HepG2 (cell line): ENCODE measurements around the gene CAMTA1. TPM values are rescaled to one million over a fixed set of nuclear protein-coding genes. Genes with fewer than 3 reads are reported as not detected.

Experiments used
- ATAC-seq: fragments of 200-7000 bp; cut with Tn5 transposase; 3 replicates; pipeline ENCODE4 v1.9.1; 2020; ENCODE audit warnings: mild to moderate bottlenecking, moderate library complexity
- BruUV-seq: library from RNA; stranded (reverse); fragments of 400-500 nt; replicated peaks from 2 replicates; lab custom pipeline; 2021; lab: Mats Ljungman, UMichigan
- CTCF ChIA-PET: fragments of 300-600 bp; formaldehyde crosslinking; extraction: SDS; loops from one replicate; lab custom pipeline; 2021; ENCODE audit warnings: low total read pairs, inconsistent platforms, low intra/inter-chr PET ratio; lab: Yijun Ruan, JAX
- POLR2A ChIA-PET: fragments of 350-600 bp; sonication (Branson Sonifier 250); formaldehyde crosslinking; loops from one replicate; lab custom pipeline; 2020; ENCODE audit warnings: antibody characterized with exemption, inconsistent platforms; lab: Yijun Ruan, JAX
- DNase-seq: peaks from one replicate; pipeline ENCODE4 v3.0.0-alpha.2; 2015; ENCODE audit warnings: low spot score
- FAIRE-seq: peaks from 3 replicates; lab custom pipeline; 2011; peaks lifted over from hg19 to GRCh38; lab: Jason Lieb, UNC
- H2AFZ ChIP-seq: one replicate; pipeline ENCODE4 v1.6.1; 2011; ENCODE audit warnings: low read length, inconsistent platforms
- H3K27ac ChIP-seq: fragments of 300-600 bp; 3 replicates; pipeline ENCODE4 v1.8.0; 2011; ENCODE audit warnings: mixed run types, mild to moderate bottlenecking, mixed read lengths, low read length, inconsistent platforms; ENCODE audit not compliant: insufficient read depth; ENCODE audit errors: extremely low read length
- H3K27me3 ChIP-seq, 2 experiments: fragments of 200-600 bp in 1 of 2; 2 replicates in 1 of 2; 3 replicates in 1 of 2; pipeline versions ENCODE4 v1.6.0 to v1.8.0; 2011; ENCODE audit warnings: low read length in 2 of 2, mild to moderate bottlenecking in 2 of 2, moderate library complexity in 2 of 2, inconsistent platforms in 1 of 2; ENCODE audit not compliant: insufficient read depth in 2 of 2, control insufficient read depth in 1 of 2
- H3K36me3 ChIP-seq, 2 experiments: fragments of 200-600 bp in 1 of 2; replicated peaks in 1 of 2; 2 replicates in 1 of 2; 3 replicates in 1 of 2; pipeline versions ENCODE4 v1.5.1 to v1.8.0; 2011; ENCODE audit warnings: low read length in 2 of 2, inconsistent platforms in 1 of 2; ENCODE audit not compliant: insufficient read depth in 2 of 2, control insufficient read depth in 1 of 2
- H3K4me1 ChIP-seq: 2 replicates; pipeline ENCODE4 v1.5.1; 2012; ENCODE audit warnings: low read length, inconsistent platforms; ENCODE audit not compliant: insufficient read depth
- H3K4me2 ChIP-seq: 2 replicates; pipeline ENCODE4 v1.6.0; 2011; ENCODE audit warnings: low read depth, low read length, inconsistent platforms
- H3K4me3 ChIP-seq, 3 experiments: fragments of 200-600 bp in 1 of 3; sonication (generic), shearing (Covaris generic) in 1 of 3; replicated peaks in 1 of 3; 2 replicates each; pipeline ENCODE4 v1.5.1; 2011 to 2016; ENCODE audit warnings: low read length in 3 of 3, inconsistent platforms in 2 of 3, low read depth in 2 of 3, mild to moderate bottlenecking in 2 of 3, control low read depth in 1 of 3, mixed read lengths in 1 of 3; ENCODE audit not compliant: insufficient read depth in 1 of 3
- H3K79me2 ChIP-seq: one replicate; pipeline ENCODE4 v1.6.1; 2011; ENCODE audit warnings: low read length, inconsistent platforms; ENCODE audit not compliant: insufficient read depth
- H3K9ac ChIP-seq: 2 replicates; pipeline ENCODE4 v1.6.0; 2011; ENCODE audit warnings: mild to moderate bottlenecking, low read depth, low read length, inconsistent platforms; ENCODE audit not compliant: insufficient read depth
- H3K9me3 ChIP-seq: 2 replicates; pipeline ENCODE4 v1.5.1; 2012; ENCODE audit warnings: mild to moderate bottlenecking, low read length
- H4K20me1 ChIP-seq: 2 replicates; pipeline ENCODE4 v1.6.0; 2011; ENCODE audit warnings: inconsistent platforms, mild to moderate bottlenecking, low read length, moderate library complexity; ENCODE audit not compliant: insufficient read depth
- CC2D1A ChIP-seq: sonication (generic); formaldehyde crosslinking; IDR thresholded peaks from 2 replicates; pipeline ENCODE4 v1.8.1; 2023; ENCODE audit warnings: mild to moderate bottlenecking, missing genetic modification reagents
- KAT2B ChIP-seq: fragments of 150-350 bp; IDR thresholded peaks from 2 replicates; pipeline ENCODE4 v1.6.1; 2014; ENCODE audit warnings: low read depth, low read length, borderline replicate concordance
- KLF13 ChIP-seq: sonication (generic); formaldehyde crosslinking; IDR thresholded peaks from 2 replicates; pipeline ENCODE4 v1.4.0; 2020; ENCODE audit warnings: mild to moderate bottlenecking, missing genetic modification reagents
- RXRB ChIP-seq: IDR thresholded peaks from 2 replicates; pipeline ENCODE4 v1.6.1; 2016; ENCODE audit warnings: borderline replicate concordance, missing genetic modification reagents, missing compliant biosample characterization
- SMC3 ChIP-seq: IDR thresholded peaks from 2 replicates; pipeline ENCODE4 v1.6.1; 2011; ENCODE audit warnings: low read length, improper control_type of control experiment
- STAG1 ChIP-seq: sonication (generic); formaldehyde crosslinking; IDR thresholded peaks from 2 replicates; pipeline ENCODE4 v1.4.0; 2020; ENCODE audit warnings: missing genetic modification reagents
- TBX2 ChIP-seq: sonication (generic); formaldehyde crosslinking; IDR thresholded peaks from 2 replicates; pipeline ENCODE4 v1.5.0; 2020; ENCODE audit warnings: missing genetic modification reagents, mild to moderate bottlenecking, borderline replicate concordance
- ZMYM4 ChIP-seq: sonication (generic); formaldehyde crosslinking; IDR thresholded peaks from 2 replicates; pipeline ENCODE4 v1.8.1; 2023; ENCODE audit warnings: mild to moderate bottlenecking, missing genetic modification reagents
- ZNF17 ChIP-seq: sonication (generic); formaldehyde crosslinking; IDR thresholded peaks from 2 replicates; pipeline ENCODE4 v1.5.0; 2020; ENCODE audit warnings: mild to moderate bottlenecking, missing genetic modification reagents
- ZNF670 ChIP-seq: sonication (generic); formaldehyde crosslinking; IDR thresholded peaks from 2 replicates; pipeline ENCODE4 v1.8.0; 2022; ENCODE audit warnings: mild to moderate bottlenecking, missing genetic modification reagents, borderline replicate concordance
- WGBS: methylation state at CpG from one replicate; pipeline ENCODE4 v1.1.6; 2017; ENCODE audit warnings: low lambda C conversion rate; 5-methylcytosine and 5-hydroxymethylcytosine counted together
- in situ Hi-C: cut with HindIII; loops from 2 replicates; pipeline ENCODE4 v1.10.0; 2017; ENCODE audit warnings: low pct_unique_long_range_greater_than_20kb; ENCODE audit not compliant: extremely low pct_ligation_motif_present
- intact Hi-C: fragments of 100-400 bp; cut with micrococcal nuclease; formaldehyde crosslinking; loops from one replicate; pipeline ENCODE4 v1.10.0; 2022; ENCODE audit not compliant: unreplicated experiment
- polyA plus RNA-seq, 8 experiments: library from polyadenylated mRNA; depleted of rRNA in 3 of 8; stranded (reverse) in 7 of 8; unstranded in 1 of 8; fragments of >200 nt; fragmentation: Illumina TruSeq in 4 of 8; extraction: Trizol in 4 of 8; gene quantifications; 2 replicates each; pipeline versions ENCODE4 v1.2.1 to v1.2.3, GENCODE V29; 2011 to 2016; ENCODE audit warnings: low read depth in 4 of 8, missing spikeins in 1 of 8, mixed read lengths in 1 of 8; ENCODE audit not compliant: insufficient read depth in 1 of 8
- total RNA-seq, 5 experiments: library from RNA; depleted of rRNA; stranded (reverse); fragments of >200 nt; fragmentation: Illumina TruSeq; extraction: Trizol; gene quantifications; 2 replicates each; pipeline ENCODE4 v1.2.3, GENCODE V29; 2016; ENCODE audit warnings: low read depth in 1 of 5
- TF ChIP-seq, protein P1 (sequence below): sonication (generic); formaldehyde crosslinking; conservative IDR thresholded peaks from 2 replicates; pipeline ENCODE4 v1.4.0; 2020; ENCODE audit warnings: mild to moderate bottlenecking, missing genetic modification reagents, moderate library complexity

Gene CAMTA1
- total and polyA plus RNA-seq, 2 of the 13 experiments (the other 11 are each of a cell fraction or from before 2014, with no cell fraction given), result 25.0 to 36.4 TPM

DNA sequence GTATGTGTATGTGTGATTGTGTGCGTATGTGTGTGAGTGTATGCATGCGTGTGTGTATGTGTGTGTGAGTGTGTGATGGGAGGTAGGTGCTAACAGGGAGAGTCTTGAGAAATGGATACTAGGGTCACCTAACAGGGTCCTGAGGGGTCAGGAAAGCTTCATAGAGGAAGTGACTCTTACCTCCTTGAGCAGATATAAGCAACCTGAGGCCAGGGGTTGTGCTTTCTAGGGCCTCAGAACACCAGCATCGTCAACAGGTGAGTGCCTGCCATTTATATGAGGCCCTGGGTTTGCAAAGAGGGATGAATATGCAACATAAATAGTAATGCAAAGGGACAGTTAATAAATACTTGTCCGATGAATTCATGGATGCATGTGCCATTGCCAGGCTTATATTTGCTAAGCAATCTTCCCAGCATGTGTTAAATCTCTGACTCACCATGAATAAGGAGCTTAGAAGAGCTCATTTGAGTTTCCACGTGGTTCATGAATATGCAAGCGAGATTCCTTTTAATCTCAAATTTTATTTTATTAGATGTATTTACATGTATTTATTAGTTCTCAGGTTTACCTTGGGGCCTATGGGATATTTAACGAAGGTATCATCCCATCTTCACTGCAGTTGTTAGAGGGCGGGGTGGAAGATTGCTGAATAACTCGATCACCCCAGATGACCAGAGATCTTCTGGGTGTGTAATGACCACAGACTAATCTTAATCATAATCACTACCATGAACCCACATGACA, 438.3 kb downstream of the CAMTA1 start (continued):
- TF ChIP-seq KLF13 (CRISPR knock-in tag) (no peak), RXRB (CRISPR knock-in tag) (no peak), TBX2 (no peak)
- TF ChIP-seq, all 625 proteins: peak for 0

DNA sequence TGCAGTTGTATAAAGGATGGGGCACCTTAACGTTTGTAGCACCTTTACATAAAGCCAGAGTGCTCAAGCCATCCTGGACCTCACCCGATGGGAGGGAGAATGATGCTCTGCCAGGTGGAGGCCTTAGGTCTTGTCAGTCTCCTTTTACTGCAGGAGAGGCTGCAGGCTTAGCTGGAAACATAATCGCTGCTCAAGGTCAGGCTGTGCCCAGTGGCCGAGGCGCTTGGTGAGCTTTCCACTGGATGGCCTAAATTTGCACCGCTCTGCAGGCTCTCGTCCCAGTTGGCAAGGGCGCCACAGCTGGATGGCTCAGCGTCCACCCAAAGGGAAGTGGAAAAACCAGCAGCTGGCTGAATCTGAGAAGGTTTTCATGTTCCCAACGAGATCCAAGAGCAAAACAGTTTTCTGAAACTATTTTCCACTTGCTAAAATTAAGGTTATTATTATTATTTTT, 438.9 kb downstream of the CAMTA1 start:
- POLR2A ChIA-PET, result no interaction called here
- intact Hi-C loops, result no loop called here
- FAIRE-seq (no peak), ATAC-seq (no peak), DNase-seq (no peak)
- in situ Hi-C loops, result loop anchor here (25.0 kb wide), 2 partner anchors 512 to 737 kb away; partner anchors contain the start of genes DNAJC11 and PLEKHG5
- H3K27ac ChIP-seq, result no peak overlapping the region
- no TSS peak for BruUV-seq
- TF ChIP-seq ZNF670 (CRISPR knock-in tag) (no peak), ZMYM4 (CRISPR knock-in tag) (no peak)
- H3K4me3 ChIP-seq, result no peak overlapping the region
- H3K9ac ChIP-seq, result no peak overlapping the region
- CTCF ChIA-PET, result no interaction called here
- H4K20me1 ChIP-seq, result no peaks in the 10 kb centered on the region
- no peaks in the 10 kb centered on the region for H3K36me3 ChIP-seq
- H2AFZ ChIP-seq, result no peak overlapping the region
- H3K4me1 ChIP-seq, result no peaks in the 10 kb centered on the region
- no peaks in the 10 kb centered on the region for H3K9me3 ChIP-seq
- H3K79me2 ChIP-seq, result no peaks in the 10 kb centered on the region
- H3K4me2 ChIP-seq, result no peak overlapping the region
- peaks cover 2 to 29% of the 10 kb centered on the region in 2 experiments; a peak in 3 of 5 replicates for H3K27me3 ChIP-seq
- 33% methylated on average over 10 of the region's 10 CpGs for WGBS

DNA sequence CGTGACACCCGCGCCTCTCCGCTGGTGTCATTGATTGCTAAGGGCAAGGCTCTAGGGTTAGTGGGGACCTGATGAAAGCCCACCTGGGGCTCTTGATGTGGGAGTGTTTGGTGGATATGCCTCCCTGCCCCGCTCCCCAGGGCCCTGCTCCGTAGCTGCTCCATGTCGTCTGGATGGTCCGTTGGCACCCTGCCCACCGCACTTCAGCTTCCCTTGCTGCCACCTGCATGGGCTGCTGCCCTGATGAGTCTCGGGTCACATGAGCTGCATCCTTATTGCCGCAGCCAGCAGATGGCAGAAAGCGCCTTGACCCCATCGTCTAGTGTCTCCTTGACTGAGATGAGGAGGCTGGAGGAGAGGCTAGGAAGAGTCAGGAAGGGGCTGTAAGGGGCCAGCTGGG, 439.4 kb downstream of the CAMTA1 start:
- Histone ChIP-seq H4K20me1 (no peaks in the 10 kb centered on the region), H3K9me3 (no peaks in the 10 kb centered on the region), H3K36me3 (no peaks in the 10 kb centered on the region), H3K4me3 (no peak overlapping the region), H2AFZ (no peak overlapping the region), H3K27me3 (peaks cover 2 to 29% of the 10 kb centered on the region in 2 experiments; a peak in 3 of 5 replicates), H3K9ac (no peak overlapping the region), H3K4me1 (no peaks in the 10 kb centered on the region), H3K79me2 (no peaks in the 10 kb centered on the region), H3K27ac (no peak overlapping the region), H3K4me2 (no peak overlapping the region)
- ATAC-seq (no peak), FAIRE-seq (no peak), DNase-seq (no peak)
- CTCF ChIA-PET, result no interaction called here
- 37% methylated on average over 8 of the region's 13 CpGs for WGBS
- POLR2A ChIA-PET, result no interaction called here
- intact Hi-C loops, result no loop called here
- no TSS peak for BruUV-seq
- in situ Hi-C loops, result loop anchor here (25.0 kb wide), 2 partner anchors 512 to 737 kb away; partner anchors contain the start of genes DNAJC11 and PLEKHG5
- TF ChIP-seq SMC3 (peak; percentile 7; the same call in 1 of the 2 replicates), CC2D1A (no peak), ZNF17 (CRISPR knock-in tag) (no peak), KAT2B (no peak), STAG1 (CRISPR knock-in tag) (peak; percentile 44)
- TF ChIP-seq, protein P1, sequence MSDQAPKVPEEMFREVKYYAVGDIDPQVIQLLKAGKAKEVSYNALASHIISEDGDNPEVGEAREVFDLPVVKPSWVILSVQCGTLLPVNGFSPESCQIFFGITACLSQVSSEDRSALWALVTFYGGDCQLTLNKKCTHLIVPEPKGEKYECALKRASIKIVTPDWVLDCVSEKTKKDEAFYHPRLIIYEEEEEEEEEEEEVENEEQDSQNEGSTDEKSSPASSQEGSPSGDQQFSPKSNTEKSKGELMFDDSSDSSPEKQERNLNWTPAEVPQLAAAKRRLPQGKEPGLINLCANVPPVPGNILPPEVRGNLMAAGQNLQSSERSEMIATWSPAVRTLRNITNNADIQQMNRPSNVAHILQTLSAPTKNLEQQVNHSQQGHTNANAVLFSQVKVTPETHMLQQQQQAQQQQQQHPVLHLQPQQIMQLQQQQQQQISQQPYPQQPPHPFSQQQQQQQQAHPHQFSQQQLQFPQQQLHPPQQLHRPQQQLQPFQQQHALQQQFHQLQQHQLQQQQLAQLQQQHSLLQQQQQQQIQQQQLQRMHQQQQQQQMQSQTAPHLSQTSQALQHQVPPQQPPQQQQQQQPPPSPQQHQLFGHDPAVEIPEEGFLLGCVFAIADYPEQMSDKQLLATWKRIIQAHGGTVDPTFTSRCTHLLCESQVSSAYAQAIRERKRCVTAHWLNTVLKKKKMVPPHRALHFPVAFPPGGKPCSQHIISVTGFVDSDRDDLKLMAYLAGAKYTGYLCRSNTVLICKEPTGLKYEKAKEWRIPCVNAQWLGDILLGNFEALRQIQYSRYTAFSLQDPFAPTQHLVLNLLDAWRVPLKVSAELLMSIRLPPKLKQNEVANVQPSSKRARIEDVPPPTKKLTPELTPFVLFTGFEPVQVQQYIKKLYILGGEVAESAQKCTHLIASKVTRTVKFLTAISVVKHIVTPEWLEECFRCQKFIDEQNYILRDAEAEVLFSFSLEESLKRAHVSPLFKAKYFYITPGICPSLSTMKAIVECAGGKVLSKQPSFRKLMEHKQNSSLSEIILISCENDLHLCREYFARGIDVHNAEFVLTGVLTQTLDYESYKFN (CRISPR knock-in tag), result no peak
